Measurements from ENCODE around the gene EVA1C.
A peak's percentile ranks its signal among the peaks of the same experiment; 100 is the strongest.
"Not testable (repeated sequence)": the region's sequence is repeated elsewhere in the genome, so short reads cannot be mapped to it uniquely, and the experiment has no call there.

Gene EVA1C

GRCh38 chr21:32386195-32386870, 26.2 kb upstream of the EVA1C start:
- Histone ChIP-seq H3K36me3 (peaks cover 47 to 93% (median 84%) of the 10 kb centered on the region in 11 experiments), H3K27ac (no peak overlapping the region), H4K20me1 (peaks cover 0 to 99% (median 88%) of the 10 kb centered on the region in 11 experiments; a peak in 19 of 22 replicates), H3K27me3 (no peaks in the 10 kb centered on the region), H3K4me3 (no peak overlapping the region), H3K9me3 (replicated peaks in 1 of 11) (no peaks in the 10 kb centered on the region), H3K4me1 (peaks cover 2 to 12% (median 3%) of the 10 kb centered on the region in 10 experiments; a peak in 17 of 20 replicates), H3K9ac (no peak overlapping the region; a peak in 1 of 22 replicates), H3K4me2 (no peak overlapping the region)
- TF ChIP-seq Cebpa-rat (IDR thresholded peaks at IDR 0.05): no peak

GRCh38 chr21:32387151-32387550, 25.4 kb upstream of the EVA1C start:
- H3K36me3 ChIP-seq: peaks cover 39 to 90% (median 81%) of the 10 kb centered on the region in 11 experiments
- TF ChIP-seq Cebpa-rat (IDR thresholded peaks at IDR 0.05): no peak
- no peak overlapping the region for H3K4me3 ChIP-seq
- H3K27ac ChIP-seq: no peak overlapping the region
- H3K4me1 ChIP-seq: peaks cover 10 to 21% (median 11%) of the 10 kb centered on the region in 10 experiments
- no peak overlapping the region for H3K9ac ChIP-seq
- H3K9me3 ChIP-seq (replicated peaks in 1 of 11): no peaks in the 10 kb centered on the region
- H3K27me3 ChIP-seq: no peaks in the 10 kb centered on the region
- peaks cover 0 to 99% (median 80%) of the 10 kb centered on the region in 11 experiments; a peak in 19 of 22 replicates for H4K20me1 ChIP-seq
- no peak overlapping the region for H3K4me2 ChIP-seq

GRCh38 chr21:32388306-32388705, 24.2 kb upstream of the EVA1C start:
- H3K4me2 ChIP-seq: no peak overlapping the region
- peaks cover 0 to 92% (median 77%) of the 10 kb centered on the region in 11 experiments; a peak in 19 of 22 replicates for H4K20me1 ChIP-seq
- H3K4me3 ChIP-seq: no peak overlapping the region
- TF ChIP-seq Cebpa-rat (IDR thresholded peaks at IDR 0.05): no peak
- no peak overlapping the region for H3K9ac ChIP-seq
- H3K36me3 ChIP-seq: peaks cover 27 to 78% (median 69%) of the 10 kb centered on the region in 11 experiments
- peaks cover 0 to 6% (median 3%) of the 10 kb centered on the region in 11 experiments; a peak in 13 of 22 replicates for H3K9me3 ChIP-seq (replicated peaks in 1 of 11)
- H3K27me3 ChIP-seq: no peaks in the 10 kb centered on the region
- no peak overlapping the region for H3K27ac ChIP-seq
- H3K4me1 ChIP-seq: peaks cover 11 to 22% (median 13%) of the 10 kb centered on the region in 10 experiments

GRCh38 chr21:32389337-32390015, 23.0 kb upstream of the EVA1C start:
- Histone ChIP-seq H3K27me3 (no peaks in the 10 kb centered on the region), H3K4me3 (no peak overlapping the region), H3K9ac (no peak overlapping the region), H3K4me2 (peak overlapping the region in 1 of 11 experiments; percentile 2; a peak in 1 of 22 replicates), H3K4me1 (peaks cover 11 to 26% (median 17%) of the 10 kb centered on the region in 10 experiments), H3K36me3 (peaks cover 16 to 66% (median 58%) of the 10 kb centered on the region in 11 experiments), H3K9me3 (replicated peaks in 1 of 11) (peaks cover 0 to 9% (median 6%) of the 10 kb centered on the region in 11 experiments; a peak in 13 of 22 replicates), H4K20me1 (peaks cover 0 to 81% (median 65%) of the 10 kb centered on the region in 11 experiments; a peak in 19 of 22 replicates), H3K27ac (no peak overlapping the region)
- no peak for TF ChIP-seq Cebpa-rat (IDR thresholded peaks at IDR 0.05)

- H3K27ac ChIP-seq; H3K27me3 ChIP-seq; H3K4me3 ChIP-seq; H3K9me3 ChIP-seq (replicated peaks in 1 of 11); H3K9ac ChIP-seq: not testable (repeated sequence)
- Histone ChIP-seq H3K36me3 (peaks cover 7 to 54% (median 46%) of the 10 kb centered on the region in 11 experiments; a peak in 21 of 22 replicates), H3K4me1 (peaks cover 11 to 26% (median 17%) of the 10 kb centered on the region in 10 experiments), H4K20me1 (peaks cover 0 to 68% (median 53%) of the 10 kb centered on the region in 11 experiments; a peak in 19 of 22 replicates), H3K4me2 (peak overlapping the region in 1 of 11 experiments; percentile 87; a peak in 1 of 22 replicates)
Observed at GRCh38 chr21:32390537-32391224, 21.8 kb upstream of the EVA1C start.

GRCh38 chr21:32391755-32392154, 20.8 kb upstream of the EVA1C start:
- H3K27me3 ChIP-seq: no peaks in the 10 kb centered on the region
- H3K4me1 ChIP-seq: peaks cover 11 to 26% (median 17%) of the 10 kb centered on the region in 10 experiments
- H3K4me2 ChIP-seq: peak overlapping the region; percentile 85 to 98 (median 91)
- H3K4me3 ChIP-seq: peak overlapping the region; percentile 86 to 100 (median 98)
- no peak for TF ChIP-seq Cebpa-rat (IDR thresholded peaks at IDR 0.05)
- H3K9ac ChIP-seq: peak overlapping the region; percentile 73 to 88 (median 82); a peak in 19 of 22 replicates
- H4K20me1 ChIP-seq: peaks cover 0 to 58% (median 42%) of the 10 kb centered on the region in 11 experiments; a peak in 19 of 22 replicates
- H3K9me3 ChIP-seq (replicated peaks in 1 of 11): peaks cover 0 to 11% (median 6%) of the 10 kb centered on the region in 11 experiments; a peak in 13 of 22 replicates
- no peak overlapping the region for H3K27ac ChIP-seq
- H3K36me3 ChIP-seq: peaks cover 4 to 44% (median 35%) of the 10 kb centered on the region in 11 experiments; a peak in 21 of 22 replicates

GRCh38 chr21:32392299-32392879, 20.1 kb upstream of the EVA1C start:
- Histone ChIP-seq H3K9ac (peak overlapping the region; percentile 73 to 88 (median 82)), H3K36me3 (peaks cover 0 to 37% (median 29%) of the 10 kb centered on the region in 11 experiments; a peak in 21 of 22 replicates), H3K9me3 (replicated peaks in 1 of 11) (peaks cover 0 to 12% (median 7%) of the 10 kb centered on the region in 11 experiments; a peak in 13 of 22 replicates), H3K4me3 (peak overlapping the region; percentile 86 to 100 (median 98)), H3K4me2 (peak overlapping the region; percentile 85 to 98 (median 91)), H3K4me1 (peaks cover 11 to 26% (median 17%) of the 10 kb centered on the region in 10 experiments), H3K27me3 (no peaks in the 10 kb centered on the region), H3K27ac (peak overlapping the region in 10 of 11 experiments; percentile 74 to 88 (median 84); a peak in 20 of 22 replicates), H4K20me1 (peaks cover 0 to 51% (median 36%) of the 10 kb centered on the region in 11 experiments; a peak in 19 of 22 replicates)
- TF ChIP-seq Cebpa-rat (IDR thresholded peaks at IDR 0.05): no peak

Measured in BLaER1 treated with 17β-estradiol and CSF1 and Interleukin-3, amounts not matched to agents 10 nM and 100 nM (cell line).